T-helper 1 cell treated with Interleukin-12 subunit alpha and Interleukin-12 subunit beta and Interleukin-4 antibody, amounts not matched to agents 30 ng/mL and 1 ng/mL, for 36 hours (primary cell): ENCODE measurements around the gene RUSF1. TPM values are rescaled to one million over a fixed set of nuclear protein-coding genes. Genes with fewer than 3 reads are reported as not detected.
"Not testable (repeated sequence)": the region's sequence is repeated elsewhere in the genome, so short reads cannot be mapped to it uniquely, and the experiment has no call there.

Source experiments
- intact Hi-C: fragments of 100-400 bp; cut with micrococcal nuclease; formaldehyde crosslinking; loops from one replicate; pipeline ENCODE4 v1.15.1; 2024
- total RNA-seq: library from RNA; stranded (reverse); gene quantifications from 2 replicates; pipeline ENCODE4 v1.2.3, GENCODE V29; 2022

The RUSF1 gene
- total RNA-seq, 1 donor from 2014 or later, result 40.0 TPM

- intact Hi-C loops, result no loop called here
Measured at GRCh38 chr16:31517800-31518402, 9.7 kb upstream of the RUSF1 start.

DNA sequence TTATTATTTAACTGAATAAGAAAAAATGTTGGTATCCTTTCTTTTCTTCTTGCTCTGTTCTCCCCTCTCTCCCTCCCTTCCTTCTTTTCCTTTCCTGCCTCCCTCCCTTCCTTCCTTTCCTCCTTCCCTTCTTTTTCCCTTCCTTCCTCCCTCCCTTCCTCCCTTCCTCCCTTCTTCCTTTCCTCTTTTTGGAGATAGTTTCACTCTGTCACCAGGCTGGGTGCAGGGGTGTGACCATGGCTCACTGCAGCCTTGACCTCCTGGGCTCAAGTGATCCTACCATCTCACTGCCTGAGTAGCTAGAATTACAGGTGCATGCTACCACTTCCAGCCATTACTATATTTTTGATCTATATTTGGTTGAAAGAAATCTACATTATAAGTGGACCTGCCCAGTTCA, 5.7 kb upstream of the RUSF1 start:
- intact Hi-C loops, result no loop called here

DNA sequence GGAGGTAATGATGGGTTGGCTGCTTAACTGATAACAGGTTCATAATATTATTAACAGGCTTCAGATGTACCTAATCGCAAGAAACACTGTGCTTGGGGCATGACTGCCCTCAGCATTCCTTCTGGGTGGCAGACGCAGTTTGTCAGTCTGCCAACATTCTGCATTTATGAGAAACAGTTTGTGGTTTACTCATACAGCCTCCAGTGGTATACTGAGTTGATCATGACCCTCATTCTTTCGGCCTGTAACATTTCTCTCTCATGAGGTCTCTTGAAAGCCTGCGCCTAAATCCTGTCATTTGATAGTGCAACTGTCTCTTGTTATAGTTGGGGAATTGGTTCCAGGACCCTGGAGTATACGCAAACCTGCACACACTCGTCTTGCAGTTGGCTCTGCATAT, 4.9 kb upstream of the RUSF1 start:
- intact Hi-C loops, result no loop called here

DNA sequence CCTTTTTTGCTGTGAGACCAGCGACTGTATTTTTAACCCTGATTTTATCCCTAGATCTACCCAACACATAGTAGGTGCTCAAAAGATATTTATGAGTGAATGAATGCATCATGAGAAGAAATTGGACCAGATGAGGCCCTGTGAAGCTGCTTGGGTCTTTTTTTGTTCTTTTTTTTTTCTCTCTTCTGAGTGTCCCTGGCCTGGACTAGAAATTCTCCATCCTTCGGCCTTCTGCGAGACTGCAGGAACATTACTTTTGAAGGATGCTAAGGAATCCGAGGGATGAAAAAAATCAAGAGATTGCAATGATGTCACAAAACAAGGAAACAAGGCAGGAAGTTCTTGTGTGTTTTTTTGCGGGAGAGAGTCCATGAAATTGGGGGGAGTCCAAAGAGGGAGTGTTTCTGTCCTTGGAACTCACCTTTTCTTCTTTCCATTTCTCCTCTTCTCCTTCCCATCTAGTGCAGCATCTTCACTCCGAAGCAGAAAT, 560 bp upstream of the RUSF1 start:
- intact Hi-C loops, result loop anchor here (1.0 to 5.0 kb wide), 6 partner anchors 21 to 436 kb away; partner anchors contain the start of genes ARMC5, ZNF646 and ZNF668

DNA sequence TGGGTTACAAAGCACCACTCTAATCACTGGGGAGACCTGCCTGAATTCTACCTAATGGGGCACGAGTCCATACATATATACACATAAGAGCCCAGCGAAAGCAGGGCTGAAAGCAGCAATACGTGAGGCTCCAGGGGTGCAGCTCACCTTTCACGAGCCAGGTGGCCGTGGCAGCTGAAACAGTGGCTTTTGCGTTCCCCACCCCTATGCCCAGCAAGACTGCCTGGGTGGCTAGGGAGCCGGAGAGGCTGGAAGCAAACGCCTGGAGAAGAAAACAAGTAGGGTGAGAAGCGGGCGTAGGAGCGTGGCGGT, 618 bp downstream of the RUSF1 start:
- intact Hi-C loops, result loop anchor here (5.0 kb wide), 1 partner anchor 435 kb away; the partner anchor contains the start of genes ZNF646 and ZNF668

GRCh38 chr16:31505483-31505882, 2.7 kb downstream of the RUSF1 start:
- intact Hi-C loops, result loop anchor here (5.0 kb wide), 1 partner anchor 433 kb away; the partner anchor contains the start of genes ZNF646 and ZNF668

DNA sequence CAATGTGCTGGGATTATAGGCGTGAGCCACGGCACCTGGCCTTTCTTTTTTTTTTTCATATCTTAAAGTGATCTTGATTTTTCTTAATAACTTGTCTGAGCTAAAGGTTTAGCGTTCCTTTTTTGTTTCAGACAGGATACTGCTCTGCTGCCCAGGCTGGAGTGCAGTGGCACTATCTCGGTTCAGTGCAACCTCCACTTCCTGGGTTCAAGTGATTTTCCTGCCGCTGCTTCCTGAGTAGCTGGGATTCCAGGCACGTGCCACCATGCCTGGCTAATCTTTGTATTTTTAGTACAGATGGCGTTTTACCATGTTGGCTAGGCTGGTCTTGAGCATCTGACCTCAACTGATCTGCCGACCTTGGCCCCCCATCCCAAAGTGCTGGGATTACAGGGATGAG, 4.0 kb downstream of the RUSF1 start:
- intact Hi-C loops, result no loop called here

DNA sequence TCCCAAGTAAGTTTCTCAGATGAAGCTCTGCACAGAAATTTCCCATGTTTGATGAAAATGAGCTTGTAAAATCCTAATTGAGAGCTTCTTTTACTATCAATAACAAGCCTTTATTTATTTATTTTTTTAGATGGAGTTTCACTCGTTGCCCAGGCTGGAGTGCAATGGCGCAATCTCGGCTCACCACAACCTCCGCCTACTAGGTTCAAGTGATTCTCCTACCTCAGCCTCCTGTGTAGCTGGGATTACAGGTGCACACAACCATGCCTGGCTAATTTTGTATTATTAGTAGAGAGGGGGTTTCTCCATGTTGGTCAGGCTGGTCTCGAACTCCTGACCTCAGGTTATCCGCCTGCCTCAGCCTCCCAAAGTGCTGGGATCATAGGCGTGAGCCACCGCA, 4.6 kb downstream of the RUSF1 start:
- intact Hi-C loops, result not testable (repeated sequence)

DNA sequence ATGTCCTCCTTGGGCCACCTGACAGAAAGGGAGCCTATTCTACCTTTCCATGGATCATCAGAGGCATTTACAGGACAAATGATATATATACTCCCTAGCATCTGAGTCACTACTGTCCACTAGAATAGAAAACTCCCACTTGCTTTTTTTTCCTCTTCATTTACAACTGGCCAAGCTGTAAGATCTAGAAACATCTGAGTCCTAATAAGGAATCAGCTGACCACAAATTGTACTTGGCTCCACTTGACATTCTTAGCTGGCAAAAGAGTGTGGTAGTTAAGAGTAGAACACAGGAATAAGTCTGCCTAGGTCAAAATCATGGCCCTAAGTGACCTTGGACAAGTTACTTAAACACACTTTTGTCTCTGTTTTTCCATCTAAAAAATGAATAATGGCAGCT, 5.2 kb downstream of the RUSF1 start:
- intact Hi-C loops, result no loop called here

- intact Hi-C loops, result no loop called here
Measured at GRCh38 chr16:31501966-31502348, 6.2 kb downstream of the RUSF1 start.

DNA sequence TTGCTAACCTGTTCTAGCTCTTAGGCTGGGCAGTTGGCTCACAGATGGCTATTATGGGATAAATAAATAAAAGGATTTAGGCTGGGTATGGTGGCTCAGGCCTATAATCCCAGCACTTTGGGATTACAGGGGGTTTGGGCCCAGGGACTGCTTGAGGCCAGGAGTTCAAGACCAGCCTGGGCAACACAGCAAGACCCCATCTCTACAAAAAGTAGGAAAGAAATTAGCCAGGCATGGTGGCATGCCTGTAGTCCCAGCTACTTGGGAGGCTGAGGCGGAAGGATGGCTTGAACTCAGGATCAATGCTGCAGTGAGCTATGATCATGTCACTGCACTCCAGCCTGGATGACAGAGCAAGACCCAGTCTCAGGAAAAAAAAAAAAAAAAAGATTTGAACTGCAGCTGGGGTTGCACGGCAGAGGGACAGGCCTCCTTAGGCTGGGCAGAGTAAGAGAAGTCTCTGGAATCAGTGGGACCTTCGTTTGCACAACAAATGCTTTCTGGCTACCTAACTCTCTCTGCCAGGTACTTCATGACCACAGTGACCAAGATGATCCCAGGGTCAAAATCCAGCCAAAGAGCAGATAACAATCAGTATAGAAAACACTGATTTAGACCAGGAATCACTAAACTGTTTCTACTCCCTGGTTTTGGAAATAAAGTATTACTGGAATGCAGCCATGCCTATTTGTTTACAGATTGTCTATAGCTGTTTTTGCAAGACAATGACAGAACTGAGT, 6.8 kb downstream of the RUSF1 start:
- intact Hi-C loops, result no loop called here

DNA sequence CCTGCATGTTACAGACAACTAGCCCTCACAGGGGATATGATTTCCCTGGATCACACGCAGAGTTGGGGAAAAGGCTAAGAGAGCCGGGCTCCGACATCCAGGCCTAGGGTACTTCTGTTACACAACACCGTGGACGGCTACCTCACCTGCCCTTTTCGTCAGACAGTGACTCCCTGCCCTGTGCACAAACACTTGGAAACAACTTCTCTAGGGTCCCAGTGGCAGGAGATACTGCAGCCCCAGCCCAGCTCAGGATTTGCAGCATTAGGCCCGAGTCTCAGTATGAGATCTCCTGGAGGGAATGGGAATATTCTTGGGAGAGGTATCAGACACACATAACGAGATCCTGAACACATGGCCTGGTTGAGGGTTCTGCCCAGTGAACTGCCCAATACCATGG, 8.3 kb downstream of the RUSF1 start:
- intact Hi-C loops, result no loop called here

DNA sequence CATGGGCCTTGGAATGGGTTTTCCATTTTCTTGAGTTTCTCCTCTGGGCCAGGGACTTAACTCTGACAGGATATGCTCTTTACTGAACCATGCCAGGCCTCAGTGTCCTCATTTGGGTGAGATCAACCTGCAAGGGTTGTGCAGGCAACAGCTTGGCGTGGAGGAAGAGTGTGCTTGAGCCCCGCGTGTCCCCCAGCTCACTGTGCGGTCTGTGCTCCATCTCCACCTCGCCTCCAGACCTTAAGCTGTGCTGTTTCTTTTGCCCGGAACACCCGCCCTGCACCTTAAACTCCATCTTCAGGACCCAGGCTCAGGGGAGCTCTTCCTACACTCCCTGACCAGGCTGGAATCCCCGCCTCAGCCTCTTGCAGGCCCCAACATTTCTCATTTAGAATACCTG, 9.7 kb downstream of the RUSF1 start:
- intact Hi-C loops, result no loop called here

- intact Hi-C loops, result no loop called here
Measured at GRCh38 chr16:31496670-31497069, 11.5 kb downstream of the RUSF1 start.

- intact Hi-C loops, result no loop called here
Measured at GRCh38 chr16:31493506-31494125, 14.6 kb downstream of the RUSF1 start.

DNA sequence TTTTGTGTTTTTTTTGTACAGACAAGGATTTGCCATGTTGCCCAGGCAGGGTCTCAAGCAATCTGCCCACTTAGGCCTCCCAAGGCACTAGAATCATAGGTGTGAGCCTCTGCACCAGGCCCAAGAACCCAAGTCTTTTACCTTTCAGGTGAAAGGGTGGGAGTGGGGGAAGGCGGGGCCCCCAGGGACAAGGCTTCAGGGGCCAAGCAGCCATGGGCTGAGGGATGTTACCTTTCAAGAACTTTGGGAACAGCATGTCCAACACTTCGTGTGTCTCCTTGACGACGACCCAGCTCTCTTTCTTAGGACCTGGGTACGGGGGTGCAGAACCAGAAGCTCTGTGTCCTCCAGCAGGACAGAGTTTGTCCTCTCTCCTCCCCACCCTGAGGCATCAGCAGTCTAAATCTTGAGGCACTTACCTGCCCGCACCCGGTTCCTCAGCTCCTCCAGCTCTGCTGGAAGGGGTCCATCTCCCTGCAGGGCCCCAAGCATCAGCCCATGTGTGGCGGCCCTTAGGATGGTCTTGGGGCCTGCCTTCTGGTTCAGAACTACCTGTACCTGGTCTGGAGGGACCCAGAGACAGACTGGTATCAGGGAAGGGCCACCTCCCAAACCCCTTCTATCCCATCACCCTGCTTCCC, 16.3 kb downstream of the RUSF1 start:
- intact Hi-C loops, result no loop called here

GRCh38 chr16:31489616-31490584, 18.3 kb downstream of the RUSF1 start:
- intact Hi-C loops, result no loop called here

- intact Hi-C loops, result no loop called here
Measured at GRCh38 chr16:31489298-31489564, 19.0 kb downstream of the RUSF1 start.

- intact Hi-C loops, result no loop called here
Measured at GRCh38 chr16:31488468-31489297, 19.5 kb downstream of the RUSF1 start.
